Activated naive CD8-positive, alpha-beta T cell treated with anti-CD3 and anti-CD28 coated beads for 36 hours (primary cell): Measurements from ENCODE around the gene EPB41L1. TPM values are rescaled to one million over a fixed set of nuclear protein-coding genes. Genes with fewer than 3 reads are reported as not detected.

Experiments used
- DNase-seq: peaks from one replicate; pipeline ENCODE4 v3.0.0; 2021
- H3K27ac Mint-ChIP-seq: one replicate; pipeline ENCODE4 v1.8.0; 2022; ENCODE audit warnings: mild to moderate bottlenecking, moderate library complexity, mixed read lengths
- H3K27me3 Mint-ChIP-seq: one replicate; pipeline ENCODE4 v1.8.0; 2022; ENCODE audit warnings: mild to moderate bottlenecking, mixed read lengths
- H3K36me3 Mint-ChIP-seq: one replicate; pipeline ENCODE4 v1.8.0; 2021; ENCODE audit warnings: mild to moderate bottlenecking, mixed read lengths
- H3K4me1 Mint-ChIP-seq: one replicate; pipeline ENCODE4 v1.8.0; 2021; ENCODE audit warnings: mixed read lengths
- H3K4me3 Mint-ChIP-seq: one replicate; pipeline ENCODE4 v1.8.0; 2022; ENCODE audit warnings: mild to moderate bottlenecking, moderate library complexity, mixed read lengths
- H3K9me3 Mint-ChIP-seq: one replicate; pipeline ENCODE4 v1.8.0; 2022; ENCODE audit warnings: mixed read lengths
- total RNA-seq, 2 experiments: library from RNA; stranded (reverse); gene quantifications; one replicate each; pipeline ENCODE4 v1.2.3, GENCODE V29; 2021

EPB41L1 gene
- total RNA-seq, 2 experiments from 2014 or later: 0.84 to 0.99 TPM

GRCh38 chr20:36235892-36236785 lies 81.6 kb downstream of the EPB41L1 start, which contains the start of gene AAR2:
Gene AAR2, plus strand, starts transcription at chr20:36236478. Its CDS starts 3,391 bp downstream, at chr20:36239869.
- Mint-ChIP-seq H3K4me1 (peaks cover 30% of the 10 kb centered on the region), H3K36me3 (peaks cover 13% of the 10 kb centered on the region)

GRCh38 chr20:36236786-36237121 lies 82.2 kb downstream of the EPB41L1 start:
- peaks cover 33% of the 10 kb centered on the region for H3K4me1 Mint-ChIP-seq

More at GRCh38 chr20:36235892-36236785, 81.6 kb downstream of the EPB41L1 start, which contains the start of gene AAR2:
- Mint-ChIP-seq H3K27ac (peak within 1 kb of the TSS; percentile 91), H3K9me3 (no peaks in the 10 kb centered on the region), H3K4me3 (peak within 1 kb of the TSS; percentile 90), H3K27me3 (no peaks in the 10 kb centered on the region)
- peak; percentile 82 for DNase-seq

GRCh38 chr20:36237477-36237876 lies 82.9 kb downstream of the EPB41L1 start:
- Mint-ChIP-seq H3K27me3 (no peaks in the 10 kb centered on the region), H3K4me3 (peak overlapping the region; percentile 90), H3K9me3 (no peaks in the 10 kb centered on the region), H3K27ac (peak overlapping the region; percentile 91), H3K4me1 (peaks cover 33% of the 10 kb centered on the region), H3K36me3 (peaks cover 13% of the 10 kb centered on the region)
- DNase-seq: no peak

More at GRCh38 chr20:36236786-36237121, 82.2 kb downstream of the EPB41L1 start:
- H3K4me3 Mint-ChIP-seq: peak overlapping the region; percentile 90
- DNase-seq: no peak
- H3K36me3 Mint-ChIP-seq: peaks cover 13% of the 10 kb centered on the region
- H3K27ac Mint-ChIP-seq: peak overlapping the region; percentile 91
- H3K27me3 Mint-ChIP-seq: no peaks in the 10 kb centered on the region
- H3K9me3 Mint-ChIP-seq: no peaks in the 10 kb centered on the region

GRCh38 chr20:36238153-36238552 lies 83.6 kb downstream of the EPB41L1 start:
- peak overlapping the region; percentile 53 for H3K4me3 Mint-ChIP-seq
- DNase-seq: no peak
- no peaks in the 10 kb centered on the region for H3K27me3 Mint-ChIP-seq
- H3K9me3 Mint-ChIP-seq: no peaks in the 10 kb centered on the region
- H3K36me3 Mint-ChIP-seq: peaks cover 13% of the 10 kb centered on the region
- H3K27ac Mint-ChIP-seq: no peak overlapping the region
- peaks cover 33% of the 10 kb centered on the region for H3K4me1 Mint-ChIP-seq

- Mint-ChIP-seq H3K9me3 (no peaks in the 10 kb centered on the region), H3K36me3 (peaks cover 13% of the 10 kb centered on the region), H3K4me3 (no peak overlapping the region), H3K27ac (no peak overlapping the region), H3K27me3 (no peaks in the 10 kb centered on the region), H3K4me1 (peaks cover 33% of the 10 kb centered on the region)
- no peak for DNase-seq
Observed at GRCh38 chr20:36238760-36239159, 84.2 kb downstream of the EPB41L1 start.

- peaks cover 16% of the 10 kb centered on the region for H3K36me3 Mint-ChIP-seq
- no peak overlapping the region for H3K4me3 Mint-ChIP-seq
- H3K27me3 Mint-ChIP-seq: no peaks in the 10 kb centered on the region
- DNase-seq: no peak
- peaks cover 38% of the 10 kb centered on the region for H3K4me1 Mint-ChIP-seq
- no peak overlapping the region for H3K27ac Mint-ChIP-seq
- H3K9me3 Mint-ChIP-seq: no peaks in the 10 kb centered on the region
Observed at GRCh38 chr20:36240076-36240475, 85.5 kb downstream of the EPB41L1 start.

GRCh38 chr20:36241678-36242077 lies 87.1 kb downstream of the EPB41L1 start:
- DNase-seq: no peak
- H3K4me1 Mint-ChIP-seq: peaks cover 39% of the 10 kb centered on the region
- no peaks in the 10 kb centered on the region for H3K9me3 Mint-ChIP-seq
- no peaks in the 10 kb centered on the region for H3K27me3 Mint-ChIP-seq
- H3K36me3 Mint-ChIP-seq: peaks cover 18% of the 10 kb centered on the region
- H3K27ac Mint-ChIP-seq: no peak overlapping the region
- no peak overlapping the region for H3K4me3 Mint-ChIP-seq

GRCh38 chr20:36243726-36244125 lies 89.2 kb downstream of the EPB41L1 start:
- Mint-ChIP-seq H3K9me3 (no peaks in the 10 kb centered on the region), H3K4me3 (no peak overlapping the region), H3K4me1 (peaks cover 28% of the 10 kb centered on the region), H3K27ac (no peak overlapping the region), H3K36me3 (peaks cover 27% of the 10 kb centered on the region), H3K27me3 (no peaks in the 10 kb centered on the region)
- no peak for DNase-seq

GRCh38 chr20:36246401-36246800 lies 91.9 kb downstream of the EPB41L1 start:
- no peak for DNase-seq
- Mint-ChIP-seq H3K4me3 (no peak overlapping the region), H3K27ac (no peak overlapping the region), H3K36me3 (peaks cover 25% of the 10 kb centered on the region), H3K27me3 (no peaks in the 10 kb centered on the region), H3K9me3 (no peaks in the 10 kb centered on the region), H3K4me1 (peaks cover 25% of the 10 kb centered on the region)

- Mint-ChIP-seq H3K36me3 (peaks cover 25% of the 10 kb centered on the region), H3K27ac (no peak overlapping the region), H3K4me1 (peaks cover 26% of the 10 kb centered on the region), H3K4me3 (no peak overlapping the region), H3K27me3 (no peaks in the 10 kb centered on the region), H3K9me3 (no peaks in the 10 kb centered on the region)
- DNase-seq: no peak
Observed at GRCh38 chr20:36248836-36249235, 94.3 kb downstream of the EPB41L1 start.

GRCh38 chr20:36249450-36249849 lies 94.9 kb downstream of the EPB41L1 start:
- H3K4me3 Mint-ChIP-seq: no peak overlapping the region
- peaks cover 25% of the 10 kb centered on the region for H3K36me3 Mint-ChIP-seq
- H3K4me1 Mint-ChIP-seq: peaks cover 26% of the 10 kb centered on the region
- no peaks in the 10 kb centered on the region for H3K9me3 Mint-ChIP-seq
- DNase-seq: no peak
- no peak overlapping the region for H3K27ac Mint-ChIP-seq
- H3K27me3 Mint-ChIP-seq: no peaks in the 10 kb centered on the region

GRCh38 chr20:36251426-36251825 lies 96.9 kb downstream of the EPB41L1 start:
- Mint-ChIP-seq H3K4me3 (no peak overlapping the region), H3K36me3 (peaks cover 22% of the 10 kb centered on the region), H3K27me3 (no peaks in the 10 kb centered on the region), H3K4me1 (peaks cover 18% of the 10 kb centered on the region), H3K9me3 (no peaks in the 10 kb centered on the region), H3K27ac (no peak overlapping the region)
- no peak for DNase-seq

GRCh38 chr20:36252511-36252910 lies 98.0 kb downstream of the EPB41L1 start:
- Mint-ChIP-seq H3K4me1 (peaks cover 18% of the 10 kb centered on the region), H3K36me3 (peaks cover 16% of the 10 kb centered on the region), H3K27me3 (no peaks in the 10 kb centered on the region), H3K9me3 (no peaks in the 10 kb centered on the region), H3K4me3 (no peak overlapping the region), H3K27ac (peak overlapping the region; percentile 12)
- DNase-seq: no peak

GRCh38 chr20:36253036-36253435 lies 98.5 kb downstream of the EPB41L1 start:
- H3K27me3 Mint-ChIP-seq: no peaks in the 10 kb centered on the region
- H3K4me1 Mint-ChIP-seq: peaks cover 18% of the 10 kb centered on the region
- H3K4me3 Mint-ChIP-seq: no peak overlapping the region
- no peaks in the 10 kb centered on the region for H3K9me3 Mint-ChIP-seq
- no peak for DNase-seq
- no peak overlapping the region for H3K27ac Mint-ChIP-seq
- peaks cover 13% of the 10 kb centered on the region for H3K36me3 Mint-ChIP-seq

- Mint-ChIP-seq H3K4me3 (no peak overlapping the region), H3K27ac (peak overlapping the region; percentile 26), H3K27me3 (no peaks in the 10 kb centered on the region), H3K9me3 (no peaks in the 10 kb centered on the region), H3K4me1 (peaks cover 12% of the 10 kb centered on the region), H3K36me3 (peaks cover 6% of the 10 kb centered on the region)
- no peak for DNase-seq
Observed at GRCh38 chr20:36254076-36254475, 99.5 kb downstream of the EPB41L1 start.

GRCh38 chr20:36255445-36255844 lies 100.9 kb downstream of the EPB41L1 start:
- Mint-ChIP-seq H3K36me3 (peaks cover 5% of the 10 kb centered on the region), H3K4me3 (no peak overlapping the region), H3K27ac (no peak overlapping the region), H3K27me3 (no peaks in the 10 kb centered on the region), H3K4me1 (peaks cover 5% of the 10 kb centered on the region), H3K9me3 (no peaks in the 10 kb centered on the region)
- no peak for DNase-seq
